22Rv1 (cell line): ENCODE results near the gene TFG.
A peak's percentile ranks its signal among the peaks of the same experiment; 100 is the strongest.

Source experiments
- H3K27ac ChIP-seq: fragments of 450-650 bp; 2 replicates; pipeline ENCODE4 v1.5.1; 2017
- CTCF ChIP-seq: fragments of 450-650 bp; IDR thresholded peaks from 2 replicates; pipeline ENCODE4 v1.5.1; 2017; ENCODE audit warnings: mild to moderate bottlenecking
- ZFX ChIP-seq: fragments of 450-650 bp; IDR thresholded peaks from 2 replicates; pipeline ENCODE4 v1.6.1; 2017; ENCODE audit warnings: antibody characterized with exemption, borderline replicate concordance

TFG gene

GRCh38 chr3:100754563-100755334, 45.5 kb downstream of the TFG start:
- TF ChIP-seq ZFX (no peak), CTCF (no peak)
- no peak overlapping the region for H3K27ac ChIP-seq

GRCh38 chr3:100756441-100756840, 47.1 kb downstream of the TFG start:
- TF ChIP-seq CTCF: no peak
- TF ChIP-seq ZFX: no peak
- H3K27ac ChIP-seq: no peak overlapping the region

- no peak for TF ChIP-seq CTCF
- H3K27ac ChIP-seq: no peak overlapping the region
Observed at GRCh38 chr3:100759159-100759558, 49.9 kb downstream of the TFG start.

- TF ChIP-seq CTCF (no peak), ZFX (no peak)
- no peak overlapping the region for H3K27ac ChIP-seq
Observed at GRCh38 chr3:100759950-100760349, 50.7 kb downstream of the TFG start.

GRCh38 chr3:100760377-100760776, 51.1 kb downstream of the TFG start:
- H3K27ac ChIP-seq: no peak overlapping the region
- TF ChIP-seq ZFX (no peak), CTCF (no peak)

GRCh38 chr3:100761211-100761942, 52.1 kb downstream of the TFG start:
- TF ChIP-seq CTCF: peak; percentile 24
- no peak for TF ChIP-seq ZFX
- no peak overlapping the region for H3K27ac ChIP-seq

- TF ChIP-seq CTCF: no peak
- no peak for TF ChIP-seq ZFX
- H3K27ac ChIP-seq: no peak overlapping the region
Observed at GRCh38 chr3:100761951-100762350, 52.7 kb downstream of the TFG start.
